Measurements from ENCODE around the gene CYP11A1. TPM values are rescaled to one million over a fixed set of nuclear protein-coding genes. Genes with fewer than 3 reads are reported as not detected.
A peak's percentile ranks its signal among the peaks of the same experiment; 100 is the strongest.

The CYP11A1 gene
- total and polyA plus RNA-seq, 3 experiments from 2014 or later = not detected

DNA sequence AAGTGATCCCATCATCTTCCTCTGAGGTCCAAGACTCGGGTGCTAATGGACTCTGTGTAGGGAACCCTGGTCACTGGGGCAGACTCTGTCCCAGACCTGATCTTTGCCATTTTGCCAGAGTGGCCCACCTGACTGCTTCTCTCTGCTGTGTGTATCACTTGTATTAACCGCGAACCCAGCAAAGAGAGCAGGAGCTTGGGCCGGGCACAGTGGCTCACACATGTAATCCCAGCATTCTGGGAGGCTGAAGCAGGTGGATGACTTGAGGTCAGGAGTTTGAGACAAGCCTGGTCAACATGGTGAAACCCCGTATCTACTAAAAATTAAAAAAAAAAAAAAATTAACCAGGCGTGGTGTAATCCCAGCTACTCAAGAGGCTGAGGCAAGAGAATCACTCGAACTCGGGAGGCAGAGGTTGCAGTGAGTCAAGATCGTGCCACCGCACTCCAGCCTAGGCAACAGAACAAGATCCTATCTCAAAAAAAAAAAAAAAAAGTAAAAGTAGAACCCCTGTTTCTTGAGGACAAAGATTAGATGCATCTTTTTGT, 32.9 kb upstream of the CYP11A1 start:
- Histone ChIP-seq H3K4me3 (ENCODE audit: low read length) (peak overlapping the region; percentile 40), H3K4me1 (ENCODE audit: insufficient read depth, low read length) (peaks cover 51% of the 10 kb centered on the region), H3K27ac (ENCODE audit: low read depth, low read length) (peak overlapping the region; percentile 40), H3K9me3 (ENCODE audit: low read length) (no peaks in the 10 kb centered on the region), H3K36me3 (ENCODE audit: insufficient read depth, low read length) (no peaks in the 10 kb centered on the region), H3K27me3 (ENCODE audit: insufficient read depth, low read length, poor library complexity, severe bottlenecking) (no peaks in the 10 kb centered on the region)
- Mint-ChIP-seq H3K4me3 (peak overlapping the region; percentile 32 to 69 (median 64)), H3K27me3 (peaks cover 0 to 2% of the 10 kb centered on the region in 2 donors), H3K27ac (peak overlapping the region; percentile 59 to 91 (median 84)), H3K9me3 (no peaks in the 10 kb centered on the region), H3K4me1 (peaks cover 75 to 87% (median 78%) of the 10 kb centered on the region in 3 donors), H3K36me3 (no peaks in the 10 kb centered on the region)
- DNase-seq = peak in 1 of 5 donors; percentile 64
- ChIA-PET POLR2A (interaction anchor here (0.5 to 2.2 kb wide), 5 partner anchors 15 to 549 kb away, joined by 3 to 9 read pairs (median 5); partner anchors contain the start of gene SEMA7A), CTCF (interaction anchor here (0.8 to 6.2 kb wide), 4 partner anchors 15 to 40 kb away, joined by 3 to 35 read pairs (median 6); partner anchors contain the start of gene SEMA7A)

DNA sequence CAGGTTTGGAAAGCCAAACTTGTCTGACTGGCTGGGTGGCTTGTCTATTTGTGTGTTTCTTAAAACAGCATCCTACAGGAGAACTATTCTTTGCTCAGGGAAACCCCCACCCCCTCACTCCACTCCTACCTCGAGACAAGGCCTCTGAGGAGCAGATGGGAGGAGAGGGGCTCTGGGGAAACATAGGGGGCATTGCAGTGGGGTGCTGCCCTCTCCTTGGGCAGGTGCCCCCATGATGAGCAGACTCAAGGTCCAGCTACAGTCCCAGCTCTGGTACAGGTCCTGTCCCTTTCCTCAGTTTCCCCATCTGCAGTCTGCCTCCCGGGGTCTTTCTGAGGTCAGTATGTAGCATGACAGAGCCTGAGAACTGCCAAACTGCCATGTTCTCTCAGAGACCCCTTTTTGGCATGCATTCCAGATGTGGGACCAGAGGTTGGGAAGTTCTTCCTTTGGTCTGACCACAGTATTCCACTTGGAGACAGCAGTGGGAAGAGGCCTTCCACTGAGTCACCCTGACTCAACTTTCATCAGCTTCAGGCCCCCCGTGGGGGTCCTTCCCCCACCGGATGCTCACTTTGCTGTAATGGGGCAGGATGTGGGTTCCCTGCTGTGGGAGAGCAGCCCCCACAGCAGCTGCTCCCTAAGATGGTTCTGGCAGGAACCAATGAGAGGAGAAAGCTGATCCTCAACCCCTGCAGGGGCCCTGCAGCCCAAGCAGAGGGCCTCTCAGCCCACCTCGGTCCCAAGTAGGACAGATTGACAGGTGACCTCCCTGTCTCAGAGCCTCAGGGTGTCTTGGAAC, 32.3 kb upstream of the CYP11A1 start:
- peak overlapping the region; percentile 32 to 69 (median 64) for H3K4me3 Mint-ChIP-seq
- no peaks in the 10 kb centered on the region for H3K27me3 ChIP-seq (ENCODE audit: insufficient read depth, low read length, poor library complexity, severe bottlenecking)
- H3K9me3 Mint-ChIP-seq = no peaks in the 10 kb centered on the region
- ChIA-PET CTCF (interaction anchor here (0.8 to 6.2 kb wide), 5 partner anchors 15 to 41 kb away, joined by 3 to 35 read pairs (median 5); partner anchors contain the start of gene SEMA7A), POLR2A (interaction anchor here (1.4 to 2.2 kb wide), 4 partner anchors 14 to 35 kb away, joined by 4 to 9 read pairs (median 7); partner anchors contain the start of gene SEMA7A)
- no peaks in the 10 kb centered on the region for H3K9me3 ChIP-seq (ENCODE audit: low read length)
- DNase-seq = peak in 3 of 5 donors; percentile 54 to 76 (median 65)
- H3K36me3 ChIP-seq (ENCODE audit: insufficient read depth, low read length) = no peaks in the 10 kb centered on the region
- H3K27me3 Mint-ChIP-seq = peaks cover 0 to 2% of the 10 kb centered on the region in 2 donors
- peaks cover 51% of the 10 kb centered on the region for H3K4me1 ChIP-seq (ENCODE audit: insufficient read depth, low read length)
- H3K27ac ChIP-seq (ENCODE audit: low read depth, low read length) = peak overlapping the region; percentile 40
- peaks cover 74 to 90% (median 77%) of the 10 kb centered on the region in 3 donors for H3K4me1 Mint-ChIP-seq
- H3K27ac Mint-ChIP-seq = peak overlapping the region; percentile 50 to 91 (median 84)
- H3K36me3 Mint-ChIP-seq = no peaks in the 10 kb centered on the region
- peak overlapping the region; percentile 40 for H3K4me3 ChIP-seq (ENCODE audit: low read length)

DNA sequence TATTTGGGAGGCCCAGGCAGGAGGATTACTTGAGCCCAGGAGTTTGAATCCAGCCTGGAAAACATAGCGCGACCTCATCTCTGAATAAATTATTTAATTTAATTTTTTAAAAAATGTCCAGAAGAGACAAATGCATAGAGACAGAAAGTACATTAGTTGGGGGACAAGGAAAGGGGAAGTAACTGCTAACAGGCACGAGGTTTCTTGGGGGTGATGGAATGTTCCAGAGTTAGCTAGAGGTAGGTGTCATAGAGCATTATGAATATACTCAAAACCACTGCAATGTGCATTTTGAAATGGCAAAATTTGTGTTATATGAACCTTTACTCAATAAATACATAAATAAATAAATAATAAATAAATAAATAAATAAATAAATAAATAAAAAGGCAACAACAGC, 31.7 kb upstream of the CYP11A1 start:
- Mint-ChIP-seq H3K36me3 (no peaks in the 10 kb centered on the region), H3K27me3 (peaks cover 0 to 2% of the 10 kb centered on the region in 2 donors), H3K4me3 (peak overlapping the region in 1 of 7 donors; percentile 36), H3K9me3 (no peaks in the 10 kb centered on the region), H3K27ac (peak overlapping the region in 3 of 8 donors; percentile 18 to 72 (median 50)), H3K4me1 (peaks cover 72 to 89% (median 72%) of the 10 kb centered on the region in 3 donors)
- no peak overlapping the region for H3K4me3 ChIP-seq (ENCODE audit: low read length)
- H3K27ac ChIP-seq (ENCODE audit: low read depth, low read length) = no peak overlapping the region
- H3K9me3 ChIP-seq (ENCODE audit: low read length) = no peaks in the 10 kb centered on the region
- no peaks in the 10 kb centered on the region for H3K36me3 ChIP-seq (ENCODE audit: insufficient read depth, low read length)
- DNase-seq = no peak
- peaks cover 48% of the 10 kb centered on the region for H3K4me1 ChIP-seq (ENCODE audit: insufficient read depth, low read length)
- POLR2A ChIA-PET = interaction anchor here (2.0 to 2.2 kb wide), 2 partner anchors 14 to 36 kb away, joined by 5 to 9 read pairs; partner anchors contain the start of gene SEMA7A
- CTCF ChIA-PET = interaction anchor here (0.8 to 1.7 kb wide), 2 partner anchors 14 to 17 kb away, joined by 3 to 5 read pairs; no protein-coding TSS in a partner anchor
- H3K27me3 ChIP-seq (ENCODE audit: insufficient read depth, low read length, poor library complexity, severe bottlenecking) = no peaks in the 10 kb centered on the region

DNA sequence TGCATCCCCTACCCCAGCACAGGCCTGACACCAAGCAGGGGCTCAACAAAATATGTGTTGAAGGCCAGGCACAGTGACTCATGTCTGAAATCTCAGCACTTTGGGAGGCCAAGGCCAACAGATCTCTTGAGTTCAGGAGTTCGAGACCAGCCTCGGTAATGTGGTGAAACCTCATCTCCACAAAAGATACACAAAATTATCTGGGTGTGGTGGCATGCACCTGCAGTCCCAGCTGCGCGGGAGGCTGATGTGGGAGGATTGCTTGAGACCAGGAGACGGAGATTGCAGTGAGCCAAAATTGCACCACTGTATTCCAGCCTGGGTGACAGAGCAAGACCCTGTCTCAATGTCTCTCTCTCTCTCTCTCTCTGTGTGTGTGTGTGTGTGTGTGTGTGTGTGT, 30.7 kb upstream of the CYP11A1 start:
- Histone ChIP-seq H3K9me3 (ENCODE audit: low read length) (no peaks in the 10 kb centered on the region), H3K36me3 (ENCODE audit: insufficient read depth, low read length) (no peaks in the 10 kb centered on the region), H3K27ac (ENCODE audit: low read depth, low read length) (no peak overlapping the region), H3K27me3 (ENCODE audit: insufficient read depth, low read length, poor library complexity, severe bottlenecking) (no peaks in the 10 kb centered on the region), H3K4me3 (ENCODE audit: low read length) (no peak overlapping the region), H3K4me1 (ENCODE audit: insufficient read depth, low read length) (peaks cover 39% of the 10 kb centered on the region)
- Mint-ChIP-seq H3K9me3 (no peaks in the 10 kb centered on the region), H3K27me3 (peaks cover 0 to 3% of the 10 kb centered on the region in 2 donors), H3K4me3 (peak overlapping the region in 3 of 7 donors; percentile 17 to 73 (median 41)), H3K27ac (peak overlapping the region in 6 of 8 donors; percentile 25 to 82 (median 47)), H3K4me1 (peaks cover 63 to 82% (median 66%) of the 10 kb centered on the region in 3 donors), H3K36me3 (no peaks in the 10 kb centered on the region)
- POLR2A ChIA-PET = no interaction called here
- DNase-seq = no peak
- CTCF ChIA-PET = interaction anchor here (0.8 to 1.7 kb wide), 2 partner anchors 13 to 16 kb away, joined by 3 to 5 read pairs; no protein-coding TSS in a partner anchor

DNA sequence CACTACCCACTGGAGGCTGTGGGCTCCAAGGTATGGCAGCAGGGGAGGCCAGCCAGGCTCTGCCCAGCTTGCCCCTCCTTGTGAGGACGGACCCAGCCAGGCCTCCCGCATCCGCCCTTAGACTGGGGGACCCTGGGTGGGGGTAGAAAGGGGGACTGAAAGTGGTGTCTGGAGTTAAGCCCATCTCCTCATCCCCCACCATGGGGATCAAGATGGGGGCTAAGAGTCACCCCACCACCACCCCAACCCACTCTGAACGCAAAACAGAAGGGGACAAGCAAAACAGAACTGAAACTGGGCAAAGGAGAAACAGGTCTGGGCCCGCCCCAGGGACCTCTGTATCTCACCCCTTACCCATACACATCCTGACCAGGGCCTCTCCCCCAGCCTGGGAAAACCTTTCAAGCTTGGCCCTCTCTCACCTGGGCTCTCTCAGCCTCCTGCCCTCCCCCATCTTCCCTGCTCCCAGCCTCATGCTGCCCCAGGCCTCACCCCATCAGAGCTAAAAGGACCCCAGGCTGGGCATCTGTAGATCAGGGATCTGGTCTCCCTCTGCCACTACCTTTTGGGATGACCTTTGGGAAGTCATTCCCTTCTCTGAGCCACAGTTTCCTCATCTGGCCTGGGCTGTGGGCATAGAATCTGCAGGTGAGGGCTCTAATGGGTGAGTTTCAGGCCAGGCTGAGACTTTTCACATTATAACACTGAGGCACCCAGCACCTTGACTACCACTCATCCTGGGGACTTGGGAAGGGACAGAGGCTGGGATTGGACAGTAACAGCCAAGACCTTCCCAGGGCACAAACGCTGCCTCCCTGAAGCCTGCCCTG, 30.0 kb upstream of the CYP11A1 start:
- Mint-ChIP-seq H3K9me3 (no peaks in the 10 kb centered on the region), H3K27me3 (peaks cover 0 to 3% of the 10 kb centered on the region in 2 donors), H3K27ac (peak overlapping the region in 5 of 8 donors; percentile 29 to 79 (median 53)), H3K4me1 (peaks cover 56 to 80% (median 58%) of the 10 kb centered on the region in 3 donors), H3K36me3 (no peaks in the 10 kb centered on the region), H3K4me3 (peak overlapping the region in 2 of 7 donors; percentile 41 to 73)
- Histone ChIP-seq H3K36me3 (ENCODE audit: insufficient read depth, low read length) (no peaks in the 10 kb centered on the region), H3K4me1 (ENCODE audit: insufficient read depth, low read length) (peaks cover 32% of the 10 kb centered on the region), H3K27me3 (ENCODE audit: insufficient read depth, low read length, poor library complexity, severe bottlenecking) (no peaks in the 10 kb centered on the region), H3K27ac (ENCODE audit: low read depth, low read length) (no peak overlapping the region), H3K4me3 (ENCODE audit: low read length) (no peak overlapping the region), H3K9me3 (ENCODE audit: low read length) (no peaks in the 10 kb centered on the region)
- ChIA-PET CTCF (interaction anchor here (1.0 kb wide), 1 partner anchor 40 kb away, joined by 3 read pairs; no protein-coding TSS in a partner anchor), POLR2A (no interaction called here)
- DNase-seq = no peak

DNA sequence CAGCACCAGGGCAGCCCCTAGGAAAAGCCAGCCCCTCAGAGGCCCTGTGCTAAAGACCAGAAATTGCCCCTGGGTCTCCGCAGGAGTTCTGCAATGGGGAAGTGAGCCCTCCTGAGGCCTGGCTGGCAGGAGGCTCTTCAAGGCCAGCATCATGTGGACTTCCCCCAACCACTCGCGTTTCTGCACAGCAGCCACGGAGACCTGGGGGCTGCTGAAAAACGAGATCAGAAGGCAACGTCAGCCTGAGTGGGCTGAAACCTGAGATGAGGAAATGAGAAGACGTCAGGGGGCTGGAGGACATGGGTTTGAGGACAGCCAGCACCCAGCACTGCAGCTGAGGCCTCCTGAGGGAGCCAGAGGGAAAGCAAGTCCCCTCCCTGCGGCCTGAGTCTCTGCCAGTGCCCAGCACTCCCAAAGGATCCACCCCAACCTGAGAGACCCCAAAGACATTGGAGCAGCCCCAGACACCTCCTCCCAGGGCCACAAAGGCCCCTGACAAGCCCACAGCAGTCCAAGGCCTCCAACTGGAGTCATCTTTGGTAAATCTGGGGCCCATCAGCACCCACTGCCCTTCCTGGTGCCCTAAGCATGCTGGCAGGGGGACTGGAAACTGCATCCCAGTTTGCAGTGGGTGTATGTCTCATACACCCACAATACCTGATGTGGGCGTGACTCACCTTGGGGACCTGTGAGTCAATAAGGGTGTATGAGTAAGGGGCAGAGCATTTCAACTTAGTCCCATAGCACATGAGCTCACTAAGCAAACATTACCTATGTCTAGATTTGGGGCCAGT, 29.2 kb upstream of the CYP11A1 start:
- DNase-seq = peak in 1 of 5 donors; percentile 27
- H3K27ac ChIP-seq (ENCODE audit: low read depth, low read length) = peak overlapping the region; percentile 47
- POLR2A ChIA-PET = no interaction called here

DNA sequence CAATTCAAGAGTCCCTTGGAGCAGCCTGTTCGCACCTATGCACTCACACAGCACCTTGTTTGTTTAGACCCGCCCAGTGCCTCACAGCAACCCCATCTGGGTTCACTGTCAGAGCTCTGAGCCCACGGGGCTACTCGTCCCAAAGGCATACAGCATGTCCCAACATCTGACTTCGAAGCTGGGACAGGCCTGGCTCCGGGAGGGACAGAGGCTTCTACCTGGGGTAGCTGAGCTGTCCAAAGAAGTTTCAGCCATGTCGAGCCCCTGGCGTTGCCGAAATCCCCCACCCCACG, 28.6 kb upstream of the CYP11A1 start:
- ChIA-PET CTCF (no interaction called here), POLR2A (no interaction called here)
- Histone ChIP-seq H3K27ac (ENCODE audit: low read depth, low read length) (peak overlapping the region; percentile 47), H3K27me3 (ENCODE audit: insufficient read depth, low read length, poor library complexity, severe bottlenecking) (no peaks in the 10 kb centered on the region), H3K4me3 (ENCODE audit: low read length) (no peak overlapping the region), H3K9me3 (ENCODE audit: low read length) (no peaks in the 10 kb centered on the region), H3K4me1 (ENCODE audit: insufficient read depth, low read length) (peaks cover 19% of the 10 kb centered on the region), H3K36me3 (ENCODE audit: insufficient read depth, low read length) (no peaks in the 10 kb centered on the region)
- no peak for DNase-seq
- H3K9me3 Mint-ChIP-seq = no peaks in the 10 kb centered on the region
- H3K27me3 Mint-ChIP-seq = peaks cover 0 to 3% of the 10 kb centered on the region in 2 donors
- peak overlapping the region in 3 of 8 donors; percentile 16 to 79 (median 42) for H3K27ac Mint-ChIP-seq
- H3K36me3 Mint-ChIP-seq = no peaks in the 10 kb centered on the region
- no peak overlapping the region for H3K4me3 Mint-ChIP-seq
- H3K4me1 Mint-ChIP-seq = peaks cover 45 to 78% (median 48%) of the 10 kb centered on the region in 3 donors

More for the DNA sequence above, 29.2 kb upstream of the CYP11A1 start:
- H3K9me3 ChIP-seq (ENCODE audit: low read length) = no peaks in the 10 kb centered on the region
- CTCF ChIA-PET = interaction anchor here (1.0 kb wide), 1 partner anchor 41 kb away, joined by 3 read pairs; no protein-coding TSS in a partner anchor
- H3K36me3 Mint-ChIP-seq = no peaks in the 10 kb centered on the region
- peaks cover 50 to 80% (median 51%) of the 10 kb centered on the region in 3 donors for H3K4me1 Mint-ChIP-seq
- peaks cover 0 to 3% of the 10 kb centered on the region in 2 donors for H3K27me3 Mint-ChIP-seq
- no peaks in the 10 kb centered on the region for H3K36me3 ChIP-seq (ENCODE audit: insufficient read depth, low read length)
- H3K9me3 Mint-ChIP-seq = no peaks in the 10 kb centered on the region
- no peak overlapping the region for H3K4me3 ChIP-seq (ENCODE audit: low read length)
- H3K27me3 ChIP-seq (ENCODE audit: insufficient read depth, low read length, poor library complexity, severe bottlenecking) = no peaks in the 10 kb centered on the region
- no peak overlapping the region for H3K4me3 Mint-ChIP-seq
- H3K27ac Mint-ChIP-seq = peak overlapping the region in 6 of 8 donors; percentile 24 to 77 (median 56)
- peaks cover 23% of the 10 kb centered on the region for H3K4me1 ChIP-seq (ENCODE audit: insufficient read depth, low read length)

Measured in CD8-positive, alpha-beta memory T cell (primary cell).